22Rv1 (cell line): ENCODE measurements around the gene SESN3.

ENCODE experiments used
- H3K27ac ChIP-seq: fragments of 450-650 bp; 2 replicates; pipeline ENCODE4 v1.5.1; 2017
- ZFX ChIP-seq: fragments of 450-650 bp; IDR thresholded peaks from 2 replicates; pipeline ENCODE4 v1.6.1; 2017; ENCODE audit warnings: antibody characterized with exemption, borderline replicate concordance
- TF ChIP-seq, protein P1 (sequence below): fragments of 450-650 bp; IDR thresholded peaks from 2 replicates; pipeline ENCODE4 v1.5.1; 2017; ENCODE audit warnings: mild to moderate bottlenecking

SESN3 gene

GRCh38 chr11:95267601-95268213, 36.7 kb upstream of the SESN3 start:
- TF ChIP-seq, protein P1, sequence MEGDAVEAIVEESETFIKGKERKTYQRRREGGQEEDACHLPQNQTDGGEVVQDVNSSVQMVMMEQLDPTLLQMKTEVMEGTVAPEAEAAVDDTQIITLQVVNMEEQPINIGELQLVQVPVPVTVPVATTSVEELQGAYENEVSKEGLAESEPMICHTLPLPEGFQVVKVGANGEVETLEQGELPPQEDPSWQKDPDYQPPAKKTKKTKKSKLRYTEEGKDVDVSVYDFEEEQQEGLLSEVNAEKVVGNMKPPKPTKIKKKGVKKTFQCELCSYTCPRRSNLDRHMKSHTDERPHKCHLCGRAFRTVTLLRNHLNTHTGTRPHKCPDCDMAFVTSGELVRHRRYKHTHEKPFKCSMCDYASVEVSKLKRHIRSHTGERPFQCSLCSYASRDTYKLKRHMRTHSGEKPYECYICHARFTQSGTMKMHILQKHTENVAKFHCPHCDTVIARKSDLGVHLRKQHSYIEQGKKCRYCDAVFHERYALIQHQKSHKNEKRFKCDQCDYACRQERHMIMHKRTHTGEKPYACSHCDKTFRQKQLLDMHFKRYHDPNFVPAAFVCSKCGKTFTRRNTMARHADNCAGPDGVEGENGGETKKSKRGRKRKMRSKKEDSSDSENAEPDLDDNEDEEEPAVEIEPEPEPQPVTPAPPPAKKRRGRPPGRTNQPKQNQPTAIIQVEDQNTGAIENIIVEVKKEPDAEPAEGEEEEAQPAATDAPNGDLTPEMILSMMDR = no peak
- TF ChIP-seq ZFX = no peak
- H3K27ac ChIP-seq = no peak overlapping the region

- no peak overlapping the region for H3K27ac ChIP-seq
- TF ChIP-seq, protein P1 = no peak
- TF ChIP-seq ZFX = no peak
These were observed 35.9 kb upstream of the SESN3 start for GRCh38 chr11:95266751-95267374.

DNA sequence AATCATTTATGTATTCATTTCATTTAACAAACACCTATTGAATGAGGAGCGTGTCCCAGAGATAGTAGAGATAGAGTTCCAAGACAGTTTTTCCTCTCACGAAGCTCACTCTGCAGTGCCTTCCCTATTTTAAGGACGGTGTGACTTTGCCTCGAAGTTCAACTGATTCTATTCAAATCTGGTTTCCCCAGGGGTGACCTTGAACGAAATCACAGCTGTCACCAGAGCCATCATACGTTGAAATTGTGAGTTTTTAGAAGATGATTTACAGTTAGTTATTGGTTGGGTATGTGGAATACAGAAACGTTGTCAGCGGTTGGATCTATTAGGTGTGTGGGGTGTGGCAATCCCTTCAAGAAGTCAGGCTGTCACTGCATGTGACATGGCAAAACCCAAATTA, 33.9 kb upstream of the SESN3 start:
- no peak overlapping the region for H3K27ac ChIP-seq
- no peak for TF ChIP-seq ZFX
- TF ChIP-seq, protein P1 = no peak

- TF ChIP-seq, protein P1 = no peak
- TF ChIP-seq ZFX = no peak
These were observed 32.2 kb upstream of the SESN3 start for GRCh38 chr11:95262994-95263765.

DNA sequence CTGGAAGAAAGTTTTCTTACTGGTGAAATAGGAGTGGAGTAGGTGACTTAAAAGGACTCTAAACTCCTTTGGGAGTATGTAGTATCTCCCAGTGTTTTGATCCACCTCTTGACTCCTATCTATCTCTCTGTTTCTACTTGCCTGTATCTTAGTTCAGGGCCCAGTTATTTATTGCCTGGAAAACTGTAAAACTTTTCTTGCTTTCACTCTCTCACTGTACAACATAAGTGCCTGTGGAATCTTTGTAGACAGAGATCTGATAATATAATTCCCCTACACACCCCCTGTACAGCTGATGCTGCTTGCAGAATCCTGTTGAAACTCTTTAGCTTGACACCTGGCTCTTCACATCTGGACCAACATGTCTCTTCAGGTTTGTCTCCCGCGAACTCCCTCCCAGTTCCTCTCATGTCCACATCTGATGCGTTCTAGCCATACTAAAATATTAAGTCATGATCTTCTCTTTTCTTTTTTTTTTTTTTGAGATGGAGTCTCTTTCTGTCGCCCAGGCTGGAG, 26.5 kb upstream of the SESN3 start:
- no peak for TF ChIP-seq ZFX
- TF ChIP-seq, protein P1 = no peak
- no peak overlapping the region for H3K27ac ChIP-seq

More at GRCh38 chr11:95262994-95263765, 32.2 kb upstream of the SESN3 start:
- H3K27ac ChIP-seq = no peak overlapping the region

DNA sequence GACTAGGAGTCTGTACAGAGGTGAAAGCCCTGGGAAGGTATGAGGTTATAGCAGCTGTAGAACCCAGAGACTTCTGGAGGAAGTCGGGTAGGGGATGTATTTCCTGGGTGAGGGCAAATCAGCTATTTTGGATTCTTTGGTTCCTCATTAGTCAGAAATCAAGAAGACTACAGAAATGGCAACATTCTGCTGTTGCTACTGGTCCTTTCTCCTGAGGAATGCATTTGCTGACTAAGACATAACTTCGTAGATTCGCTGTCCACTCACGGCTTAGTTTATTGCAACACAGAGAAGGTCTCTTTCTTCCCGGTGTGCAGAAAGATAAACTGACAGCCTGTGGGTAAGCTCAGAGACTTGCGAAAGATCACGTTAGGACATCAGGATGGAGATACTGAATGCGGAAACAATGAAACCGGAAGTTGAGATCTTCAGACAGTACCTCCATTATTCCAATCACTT, 25.3 kb upstream of the SESN3 start:
- no peak overlapping the region for H3K27ac ChIP-seq
- TF ChIP-seq, protein P1 = no peak
- TF ChIP-seq ZFX = no peak
